Smooth muscle cell (in vitro differentiated cells): Measurements from ENCODE around the gene ENOX1. TPM values are rescaled to one million over a fixed set of nuclear protein-coding genes. Genes with fewer than 3 reads are reported as not detected.

Experiments used
- DNase-seq: peaks from one replicate; lab custom pipeline; 2025; ENCODE audit not compliant: unreplicated experiment; lab: John Stamatoyannopoulos, UW
- H2AFZ ChIP-seq: fragments of 200-600 bp; sonication (generic); 2 replicates; pipeline ENCODE4 v1.6.0; 2016; ENCODE audit warnings: antibody characterized with exemption, low read depth, mild to moderate bottlenecking
- H3F3A ChIP-seq: fragments of 200-600 bp; sonication (generic); 2 replicates; pipeline ENCODE4 v1.6.0; 2017; ENCODE audit warnings: antibody characterized with exemption, low read depth
- H3K27ac ChIP-seq: fragments of 200-600 bp; sonication (generic); 2 replicates; pipeline ENCODE4 v1.5.1; 2016; ENCODE audit warnings: low read depth, mild to moderate bottlenecking
- H3K27me3 ChIP-seq: fragments of 200-600 bp; sonication (generic); 2 replicates; pipeline ENCODE4 v1.6.1; 2016; ENCODE audit warnings: low read depth, mild to moderate bottlenecking
- H3K36me3 ChIP-seq: fragments of 200-600 bp; sonication (generic); 2 replicates; pipeline ENCODE4 v1.5.1; 2016; ENCODE audit warnings: low read depth
- H3K4me1 ChIP-seq: fragments of 200-600 bp; sonication (generic); 2 replicates; pipeline ENCODE4 v1.5.1; 2016; ENCODE audit warnings: low read depth
- H3K4me2 ChIP-seq: fragments of 200-600 bp; sonication (generic); 2 replicates; pipeline ENCODE4 v1.6.0; 2016; ENCODE audit warnings: mild to moderate bottlenecking
- H3K4me3 ChIP-seq: fragments of 200-600 bp; sonication (generic); 2 replicates; pipeline ENCODE4 v1.5.1; 2016; ENCODE audit warnings: mild to moderate bottlenecking
- H3K79me2 ChIP-seq: fragments of 200-600 bp; sonication (generic); 2 replicates; pipeline ENCODE4 v1.6.0; 2016; ENCODE audit warnings: low read depth, mild to moderate bottlenecking
- H3K9ac ChIP-seq: fragments of 200-600 bp; sonication (generic); 2 replicates; pipeline ENCODE4 v1.6.0; 2016; ENCODE audit warnings: low read depth
- H3K9me3 ChIP-seq: fragments of 200-600 bp; sonication (generic); replicated peaks from 2 replicates; pipeline ENCODE4 v1.5.1; 2016; ENCODE audit warnings: low read depth
- H4K20me1 ChIP-seq: fragments of 200-600 bp; sonication (generic); 2 replicates; pipeline ENCODE4 v1.6.0; 2016; ENCODE audit warnings: low read depth
- WGBS: methylation state at CpG from one replicate; pipeline ENCODE4 v1.1.7; 2016; ENCODE audit warnings: low lambda C conversion rate; 5-methylcytosine and 5-hydroxymethylcytosine counted together
- polyA plus RNA-seq: library from polyadenylated mRNA; unstranded; fragments of >200 nt; fragmentation: Nextera tagmentation; extraction: Ambion mirVana; gene quantifications from 2 replicates; pipeline ENCODE4 v1.2.1, GENCODE V29; 2016
- total RNA-seq: library from RNA; depleted of rRNA; stranded (reverse); fragments of >200 nt; gene quantifications from 2 replicates; pipeline ENCODE4 v1.2.3, GENCODE V29; 2014
- TF ChIP-seq, protein P1 (sequence below): fragments of 200-600 bp; sonication (generic); IDR thresholded peaks from 2 replicates; pipeline ENCODE4 v1.5.1; 2017; ENCODE audit warnings: borderline replicate concordance, mild to moderate bottlenecking, antibody characterized with exemption; ENCODE audit not compliant: insufficient read depth, poor library complexity, severe bottlenecking

ENOX1 gene
- total and polyA plus RNA-seq, 2 experiments from 2014 or later: 1.9 to 2.6 TPM

DNA sequence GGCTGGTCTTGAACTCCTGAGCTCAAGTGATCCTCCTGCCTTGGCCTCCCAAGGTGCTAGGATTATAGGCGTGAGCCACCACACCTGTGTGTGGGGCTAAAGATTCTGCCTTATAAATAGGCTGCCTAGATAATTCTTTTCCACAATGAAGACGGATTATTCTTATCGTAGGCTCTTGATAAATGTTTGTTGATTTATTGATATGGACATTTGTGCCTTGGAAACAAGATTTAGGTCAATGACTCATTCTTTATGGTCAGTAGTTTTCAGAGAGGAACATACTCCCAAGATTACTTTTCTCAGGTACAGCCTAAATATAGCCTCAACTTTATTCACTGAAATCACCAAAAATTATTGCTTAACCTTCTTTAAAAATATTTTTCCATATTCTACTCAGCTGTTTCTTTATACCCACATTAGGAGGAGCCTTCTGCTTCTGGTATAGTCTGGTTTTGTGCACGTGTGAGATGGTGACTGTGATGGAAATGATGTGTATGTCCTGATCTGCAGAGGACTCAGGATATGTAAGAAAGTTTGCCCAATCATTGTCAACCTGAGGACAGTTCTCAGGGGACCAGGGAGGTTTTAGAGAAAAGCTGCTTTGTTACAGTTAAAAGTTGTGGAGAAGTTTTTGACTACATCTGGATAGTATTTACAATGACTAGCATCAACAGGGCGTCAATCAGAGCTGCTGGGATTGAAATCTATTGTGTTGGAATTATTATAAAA is 554.5 kb downstream of the ENOX1 start:
- no peak overlapping the region for H3K4me3 ChIP-seq
- DNase-seq: no peak
- no peak overlapping the region for H3K9ac ChIP-seq
- H2AFZ ChIP-seq: no peak overlapping the region
- H4K20me1 ChIP-seq: no peaks in the 10 kb centered on the region
- WGBS: 86% methylated on average over 5 of the region's 5 CpGs
- no peaks in the 10 kb centered on the region for H3K27me3 ChIP-seq
- no peaks in the 10 kb centered on the region for H3K36me3 ChIP-seq
- no peaks in the 10 kb centered on the region for H3K79me2 ChIP-seq
- H3F3A ChIP-seq: no peaks in the 10 kb centered on the region
- H3K27ac ChIP-seq: no peak overlapping the region
- TF ChIP-seq, protein P1, sequence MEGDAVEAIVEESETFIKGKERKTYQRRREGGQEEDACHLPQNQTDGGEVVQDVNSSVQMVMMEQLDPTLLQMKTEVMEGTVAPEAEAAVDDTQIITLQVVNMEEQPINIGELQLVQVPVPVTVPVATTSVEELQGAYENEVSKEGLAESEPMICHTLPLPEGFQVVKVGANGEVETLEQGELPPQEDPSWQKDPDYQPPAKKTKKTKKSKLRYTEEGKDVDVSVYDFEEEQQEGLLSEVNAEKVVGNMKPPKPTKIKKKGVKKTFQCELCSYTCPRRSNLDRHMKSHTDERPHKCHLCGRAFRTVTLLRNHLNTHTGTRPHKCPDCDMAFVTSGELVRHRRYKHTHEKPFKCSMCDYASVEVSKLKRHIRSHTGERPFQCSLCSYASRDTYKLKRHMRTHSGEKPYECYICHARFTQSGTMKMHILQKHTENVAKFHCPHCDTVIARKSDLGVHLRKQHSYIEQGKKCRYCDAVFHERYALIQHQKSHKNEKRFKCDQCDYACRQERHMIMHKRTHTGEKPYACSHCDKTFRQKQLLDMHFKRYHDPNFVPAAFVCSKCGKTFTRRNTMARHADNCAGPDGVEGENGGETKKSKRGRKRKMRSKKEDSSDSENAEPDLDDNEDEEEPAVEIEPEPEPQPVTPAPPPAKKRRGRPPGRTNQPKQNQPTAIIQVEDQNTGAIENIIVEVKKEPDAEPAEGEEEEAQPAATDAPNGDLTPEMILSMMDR: no peak
- H3K4me1 ChIP-seq: no peaks in the 10 kb centered on the region
- no peak overlapping the region for H3K4me2 ChIP-seq
- no peaks in the 10 kb centered on the region for H3K9me3 ChIP-seq

DNA sequence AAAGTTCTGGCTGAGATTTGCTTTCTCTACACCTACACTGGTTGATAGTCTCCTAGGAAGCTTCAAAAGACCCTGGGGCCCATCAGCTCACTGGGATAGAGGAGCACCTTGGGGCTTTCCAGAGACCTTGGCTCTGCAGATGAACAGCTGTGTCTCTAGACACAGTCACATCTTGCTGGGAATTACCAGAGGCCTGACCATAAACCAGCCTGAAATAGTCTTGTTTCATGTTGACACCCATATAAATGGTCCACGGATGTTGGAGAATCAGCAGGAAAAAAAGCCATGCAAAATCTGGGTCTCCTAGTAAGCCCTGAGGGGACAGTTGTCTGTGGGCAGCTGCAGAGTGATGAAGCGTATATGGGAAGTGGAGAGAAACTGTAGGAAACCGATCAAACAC is 555.8 kb downstream of the ENOX1 start:
- TF ChIP-seq, protein P1: no peak
- Histone ChIP-seq H3K27ac (no peak overlapping the region), H3K9me3 (no peaks in the 10 kb centered on the region), H3K4me2 (no peak overlapping the region), H3K9ac (no peak overlapping the region), H3F3A (no peaks in the 10 kb centered on the region), H3K79me2 (no peaks in the 10 kb centered on the region), H3K4me1 (no peaks in the 10 kb centered on the region), H3K4me3 (no peak overlapping the region), H3K27me3 (no peaks in the 10 kb centered on the region), H2AFZ (no peak overlapping the region), H4K20me1 (no peaks in the 10 kb centered on the region), H3K36me3 (no peaks in the 10 kb centered on the region)
- WGBS: 62% methylated on average over 3 of the region's 3 CpGs
- no peak for DNase-seq

DNA sequence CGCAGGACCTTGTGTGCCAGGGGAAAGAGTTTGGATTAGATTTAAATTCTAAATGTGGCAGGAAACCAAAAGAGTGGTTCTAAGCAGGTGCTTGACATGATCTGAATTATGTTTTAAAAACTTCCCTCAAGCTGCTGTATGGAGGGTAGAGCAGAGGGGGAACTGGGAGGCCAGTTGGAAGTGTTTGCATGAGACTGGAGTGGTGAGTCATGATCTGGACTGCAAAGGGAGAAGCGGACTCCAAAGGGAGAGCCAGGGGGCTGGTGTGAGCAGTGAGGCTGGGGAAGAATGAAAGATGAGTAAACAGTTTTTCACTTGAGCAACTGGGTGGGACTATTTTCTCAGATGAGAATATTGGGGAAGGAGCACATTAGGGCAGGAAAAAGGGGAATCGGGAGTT is 557.3 kb downstream of the ENOX1 start:
- H3K27me3 ChIP-seq: no peaks in the 10 kb centered on the region
- no peak for DNase-seq
- no peak overlapping the region for H3K9ac ChIP-seq
- 44% methylated on average over 3 of the region's 3 CpGs for WGBS
- no peaks in the 10 kb centered on the region for H3K79me2 ChIP-seq
- no peaks in the 10 kb centered on the region for H4K20me1 ChIP-seq
- H3K27ac ChIP-seq: no peak overlapping the region
- no peaks in the 10 kb centered on the region for H3F3A ChIP-seq
- H3K4me3 ChIP-seq: no peak overlapping the region
- no peak overlapping the region for H2AFZ ChIP-seq
- no peaks in the 10 kb centered on the region for H3K36me3 ChIP-seq
- no peaks in the 10 kb centered on the region for H3K9me3 ChIP-seq
- no peak overlapping the region for H3K4me2 ChIP-seq
- H3K4me1 ChIP-seq: no peaks in the 10 kb centered on the region
- TF ChIP-seq, protein P1: no peak

DNA sequence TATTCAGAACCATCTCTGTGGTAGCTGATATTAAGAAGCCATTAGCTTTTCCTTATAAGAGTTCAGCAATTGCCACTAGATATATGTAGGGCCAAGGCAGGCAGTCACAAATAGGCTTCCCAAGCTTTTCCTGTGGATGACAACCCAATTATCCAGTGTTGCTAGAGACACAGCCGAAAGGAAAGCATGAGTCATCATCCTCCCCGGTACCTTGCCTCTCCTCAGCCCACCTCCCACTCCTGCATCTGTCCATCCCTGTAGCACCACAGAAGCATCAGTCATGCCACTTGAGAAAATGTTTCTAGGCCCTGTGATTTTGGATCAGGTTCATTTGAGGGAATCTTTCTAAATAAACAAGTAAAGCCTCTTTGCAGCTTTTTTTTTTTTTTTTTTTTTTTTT is 559.1 kb downstream of the ENOX1 start:
- H4K20me1 ChIP-seq: no peaks in the 10 kb centered on the region
- H3K4me1 ChIP-seq: no peaks in the 10 kb centered on the region
- H3K27ac ChIP-seq: no peak overlapping the region
- H3K9ac ChIP-seq: no peak overlapping the region
- no peaks in the 10 kb centered on the region for H3K9me3 ChIP-seq
- no peaks in the 10 kb centered on the region for H3K27me3 ChIP-seq
- TF ChIP-seq, protein P1: no peak
- H3F3A ChIP-seq: no peaks in the 10 kb centered on the region
- WGBS: 7% methylated on average over 2 of the region's 2 CpGs
- DNase-seq: no peak
- no peak overlapping the region for H2AFZ ChIP-seq
- H3K4me3 ChIP-seq: no peak overlapping the region
- H3K79me2 ChIP-seq: no peaks in the 10 kb centered on the region
- H3K4me2 ChIP-seq: no peak overlapping the region
- no peaks in the 10 kb centered on the region for H3K36me3 ChIP-seq
